Measurements from ENCODE around the gene PTEN.
"Not testable (repeated sequence)": the region's sequence is repeated elsewhere in the genome, so short reads cannot be mapped to it uniquely, and the experiment has no call there.

PTEN gene

DNA sequence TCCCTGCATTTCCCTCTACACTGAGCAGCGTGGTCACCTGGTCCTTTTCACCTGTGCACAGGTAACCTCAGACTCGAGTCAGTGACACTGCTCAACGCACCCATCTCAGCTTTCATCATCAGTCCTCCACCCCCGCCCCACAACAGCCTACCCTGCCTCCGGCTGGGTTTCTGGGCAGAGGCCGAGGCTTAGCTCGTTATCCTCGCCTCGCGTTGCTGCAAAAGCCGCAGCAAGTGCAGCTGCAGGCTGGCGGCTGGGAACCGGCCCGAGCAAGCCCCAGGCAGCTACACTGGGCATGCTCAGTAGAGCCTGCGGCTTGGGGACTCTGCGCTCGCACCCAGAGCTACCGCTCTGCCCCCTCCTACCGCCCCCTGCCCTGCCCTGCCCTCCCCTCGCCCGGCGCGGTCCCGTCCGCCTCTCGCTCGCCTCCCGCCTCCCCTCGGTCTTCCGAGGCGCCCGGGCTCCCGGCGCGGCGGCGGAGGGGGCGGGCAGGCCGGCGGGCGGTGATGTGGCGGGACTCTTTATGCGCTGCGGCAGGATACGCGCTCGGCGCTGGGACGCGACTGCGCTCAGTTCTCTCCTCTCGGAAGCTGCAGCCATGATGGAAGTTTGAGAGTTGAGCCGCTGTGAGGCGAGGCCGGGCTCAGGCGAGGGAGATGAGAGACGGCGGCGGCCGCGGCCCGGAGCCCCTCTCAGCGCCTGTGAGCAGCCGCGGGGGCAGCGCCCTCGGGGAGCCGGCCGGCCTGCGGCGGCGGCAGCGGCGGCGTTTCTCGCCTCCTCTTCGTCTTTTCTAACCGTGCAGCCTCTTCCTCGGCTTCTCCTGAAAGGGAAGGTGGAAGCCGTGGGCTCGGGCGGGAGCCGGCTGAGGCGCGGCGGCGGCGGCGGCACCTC, at the start of gene PTEN, which contains the start of gene KLLN:
TSS of gene PTEN (plus strand) at position 573 of the 891 bp plus-strand sequence. CDS start 845 bp downstream, outside the sequence.
TSS of gene KLLN (minus strand) at position 481 of the 891 bp plus-strand sequence. CDS start 1,046 bp downstream, outside the sequence.
- DNase-seq (ENCODE audit: low read depth) = peak; percentile 91

DNA sequence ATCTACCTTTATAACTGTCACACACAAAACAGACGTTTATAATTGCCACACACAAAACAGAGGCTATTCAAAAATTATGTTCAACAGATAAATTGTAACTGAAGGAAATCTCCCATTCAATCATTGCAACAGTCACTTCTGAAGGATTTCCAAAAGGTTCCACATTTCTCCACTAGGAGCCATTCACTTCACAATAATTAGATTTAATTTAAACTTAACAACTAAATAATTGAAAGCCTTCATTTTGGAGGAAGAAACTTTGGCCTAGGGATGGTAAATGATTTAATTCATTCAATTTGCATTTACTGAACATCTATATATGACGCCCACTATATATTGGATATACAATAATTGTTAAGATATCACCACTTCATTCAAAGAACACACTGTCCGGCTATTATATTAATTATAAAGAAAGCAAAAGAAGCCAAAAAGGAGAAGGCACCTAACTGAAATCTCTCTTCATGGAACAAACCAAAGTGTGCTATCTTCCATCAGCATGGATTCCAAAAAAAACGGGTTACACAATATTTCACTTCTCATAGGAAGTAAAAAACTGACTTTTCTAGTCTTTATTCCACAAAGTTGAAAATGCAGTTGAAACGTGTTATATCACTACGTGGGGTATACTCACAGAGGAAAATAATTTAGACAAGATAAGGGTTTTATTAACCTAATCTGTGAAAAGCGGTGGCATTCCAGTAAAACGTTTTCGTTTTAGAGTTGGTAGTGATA, 47.1 kb upstream of the PTEN start:
- no peak for DNase-seq (ENCODE audit: low read depth)

DNA sequence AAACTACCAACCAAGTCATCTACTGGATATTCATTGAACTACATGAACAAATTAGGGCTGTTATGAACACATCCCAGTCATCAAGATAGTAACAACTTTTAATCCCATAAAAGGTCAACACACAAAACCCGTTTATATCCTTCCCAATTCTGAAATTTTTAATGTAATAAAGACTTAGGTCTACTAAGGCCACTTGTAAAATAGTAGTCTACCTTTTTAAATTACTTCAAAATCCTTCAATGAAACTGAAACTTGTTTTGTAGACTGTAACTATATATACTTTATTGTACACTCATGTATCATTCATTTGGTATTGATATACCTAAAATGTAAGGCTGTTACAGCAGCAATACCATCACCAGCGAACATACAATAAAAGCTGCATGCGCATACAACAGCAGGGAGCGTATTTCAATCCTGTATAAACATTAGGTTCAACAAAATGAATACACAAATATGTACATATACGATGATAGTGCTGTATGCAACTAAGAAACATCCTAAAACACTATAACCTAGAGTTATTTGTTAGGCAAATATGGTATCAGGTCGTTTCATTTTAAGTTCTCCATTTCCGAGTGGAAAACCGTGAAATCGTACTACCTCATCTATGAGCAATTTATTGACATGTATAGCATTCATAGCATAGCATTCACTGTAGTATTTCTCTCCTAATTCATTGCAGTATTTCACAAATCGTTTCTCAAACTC, 46.4 kb upstream of the PTEN start:
- DNase-seq (ENCODE audit: low read depth) = no peak

DNA sequence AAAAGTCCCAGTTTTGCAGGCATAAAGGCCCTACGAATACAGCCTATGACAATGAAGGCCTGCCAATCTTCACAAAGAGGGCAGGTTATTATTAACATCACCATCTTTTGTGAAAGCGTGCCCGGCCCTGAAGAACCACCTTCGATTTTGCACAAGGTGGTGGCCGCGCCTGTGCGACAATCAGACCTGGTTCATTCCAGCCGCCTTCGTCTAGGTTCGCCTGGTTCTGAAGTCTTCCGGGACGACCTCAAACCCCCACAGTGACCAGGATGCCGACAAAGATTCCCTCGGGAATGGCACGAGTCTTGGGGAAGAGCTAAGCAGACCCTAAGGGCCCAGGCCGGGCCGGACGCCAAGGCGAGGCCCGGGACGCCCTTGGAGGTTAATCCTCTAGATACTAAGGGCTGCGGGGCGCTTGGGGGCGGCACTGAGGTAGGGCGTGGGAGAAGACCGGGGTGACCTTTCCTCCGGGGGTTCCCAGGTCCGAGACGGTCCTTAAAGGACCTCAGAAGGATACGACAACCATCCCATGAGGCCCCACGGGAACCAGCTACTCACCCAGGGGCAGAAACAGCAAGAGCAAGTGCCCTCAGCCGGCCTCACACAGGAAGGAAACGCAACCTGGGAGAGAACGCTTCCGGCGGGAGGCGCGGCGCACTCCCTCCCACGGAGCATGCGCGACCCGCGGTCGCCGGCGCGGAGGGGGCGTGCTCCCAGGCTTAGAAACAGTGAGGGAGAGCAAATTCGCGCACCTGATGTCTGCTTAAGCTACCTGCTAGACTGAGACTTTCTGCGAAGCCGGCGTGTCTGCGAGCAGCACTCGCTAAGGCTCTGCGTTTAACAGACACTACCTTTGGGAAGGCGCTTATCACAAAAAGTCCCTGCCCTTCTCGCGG, 45.6 kb upstream of the PTEN start, which contains the start of gene ATAD1:
TSS of gene ATAD1 (minus strand) at position 618 of the 896 bp plus-strand sequence. CDS start 3,627 bp downstream, outside the sequence.
- DNase-seq (ENCODE audit: low read depth) = peak; percentile 80

DNA sequence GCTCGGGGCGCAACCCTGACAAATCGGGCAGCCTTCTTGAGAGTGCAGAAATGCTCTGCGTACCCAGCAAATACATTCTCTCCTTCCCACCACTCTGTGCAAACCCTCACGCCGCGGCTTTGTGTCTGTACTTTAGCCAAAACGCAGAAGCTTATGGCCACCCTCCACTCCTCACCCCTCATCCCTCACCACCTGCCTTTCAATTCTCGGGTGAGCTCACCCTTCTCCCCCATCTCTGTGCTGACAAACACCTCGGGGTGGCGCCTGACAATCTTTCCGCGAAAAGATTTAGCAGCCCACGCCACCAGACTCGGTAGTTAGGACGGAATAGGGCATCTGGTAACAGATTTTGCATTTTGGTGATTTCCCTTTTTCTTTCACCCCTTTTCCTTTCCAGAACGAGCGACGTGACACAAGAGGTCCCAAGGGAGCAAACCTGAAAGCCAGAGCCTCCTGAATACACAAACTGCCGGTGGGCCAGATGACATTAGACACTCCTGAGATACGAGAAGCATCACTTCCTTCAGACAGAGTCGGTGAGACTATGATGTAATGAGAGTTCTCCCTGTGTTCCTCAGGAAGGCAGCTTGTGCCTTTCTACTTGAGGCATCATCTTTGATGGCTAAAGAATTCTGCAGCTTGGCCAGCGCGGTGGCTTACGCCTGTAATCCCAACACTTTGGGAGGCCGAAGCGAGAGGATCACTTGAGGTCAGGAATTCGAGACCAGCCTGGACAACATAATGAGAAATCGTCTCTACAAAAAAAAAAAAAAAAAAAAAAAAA, 44.7 kb upstream of the PTEN start:
- peak; percentile 31 for DNase-seq (ENCODE audit: low read depth)

DNA sequence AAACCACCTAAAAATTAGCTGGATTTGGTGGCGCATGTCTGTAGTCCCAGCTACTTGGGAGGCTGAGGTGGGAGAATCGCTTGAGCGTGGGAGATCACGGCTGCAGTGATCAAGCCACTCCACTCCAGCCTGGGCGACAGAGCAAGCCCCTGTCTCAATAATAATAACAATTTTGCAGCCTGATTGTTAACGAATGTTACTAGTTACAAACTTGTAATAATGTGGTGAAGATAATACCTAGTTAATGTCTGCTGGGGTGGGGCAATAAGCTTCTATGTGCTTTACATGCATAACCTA, 44.2 kb upstream of the PTEN start:
- DNase-seq (ENCODE audit: low read depth) = no peak

DNA sequence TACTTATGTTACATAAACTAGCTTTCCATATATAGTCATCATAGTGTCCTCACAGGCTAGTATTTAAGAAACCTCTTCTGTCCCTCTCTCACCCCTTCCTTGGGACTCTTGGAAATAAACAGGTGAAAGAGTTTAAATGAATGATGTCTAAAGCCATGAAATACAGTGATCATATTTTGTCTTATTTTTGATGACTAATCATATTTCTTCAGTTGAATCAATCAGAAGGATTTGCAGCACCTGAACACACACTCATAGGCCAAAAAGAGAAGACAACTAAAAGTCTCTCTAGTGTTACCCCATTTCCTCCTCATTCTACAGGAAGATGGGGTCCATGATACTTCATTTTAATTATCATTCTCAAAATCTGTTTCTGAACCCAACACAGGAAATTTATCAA, 36.8 kb upstream of the PTEN start:
- no peak for DNase-seq (ENCODE audit: low read depth)

DNA sequence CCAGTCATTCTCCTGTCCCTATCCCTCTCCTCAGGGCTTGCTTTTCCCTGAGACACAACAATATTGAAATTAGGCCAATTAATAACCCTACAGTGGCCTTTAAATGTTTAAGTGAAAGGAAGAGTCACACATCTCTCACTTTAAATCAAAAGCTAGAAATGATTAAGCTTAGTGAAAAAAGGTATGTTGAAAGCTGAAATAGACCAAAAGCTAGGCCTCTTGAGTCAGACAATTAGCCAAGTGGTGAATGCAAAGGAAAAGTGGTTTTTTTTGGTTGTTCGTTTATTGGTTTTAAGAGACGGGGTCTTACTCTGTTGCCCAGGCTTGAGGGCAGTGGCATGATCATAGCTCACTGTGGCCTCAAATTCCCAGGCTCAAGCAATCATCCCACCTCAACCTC, 35.7 kb upstream of the PTEN start:
- no peak for DNase-seq (ENCODE audit: low read depth)

DNA sequence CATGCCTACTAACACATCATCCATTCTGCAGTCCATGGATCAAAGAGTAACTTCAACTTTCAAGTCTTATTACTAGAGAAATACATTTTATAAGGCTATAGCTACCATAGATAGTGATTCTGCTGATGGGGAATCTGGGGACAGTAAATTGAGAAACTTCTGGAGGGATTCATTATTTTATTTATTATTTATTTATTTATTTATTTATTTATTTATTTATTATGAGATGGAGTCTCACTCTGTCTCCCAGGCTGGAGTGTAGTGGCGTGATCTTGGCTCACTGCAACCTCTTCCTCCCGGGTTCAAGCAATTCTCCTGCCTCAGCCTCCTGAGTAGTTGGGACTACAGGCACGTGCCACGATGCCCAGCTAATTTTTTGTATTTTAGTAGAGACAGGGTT, 34.4 kb upstream of the PTEN start:
- DNase-seq (ENCODE audit: low read depth) = not testable (repeated sequence)

DNA sequence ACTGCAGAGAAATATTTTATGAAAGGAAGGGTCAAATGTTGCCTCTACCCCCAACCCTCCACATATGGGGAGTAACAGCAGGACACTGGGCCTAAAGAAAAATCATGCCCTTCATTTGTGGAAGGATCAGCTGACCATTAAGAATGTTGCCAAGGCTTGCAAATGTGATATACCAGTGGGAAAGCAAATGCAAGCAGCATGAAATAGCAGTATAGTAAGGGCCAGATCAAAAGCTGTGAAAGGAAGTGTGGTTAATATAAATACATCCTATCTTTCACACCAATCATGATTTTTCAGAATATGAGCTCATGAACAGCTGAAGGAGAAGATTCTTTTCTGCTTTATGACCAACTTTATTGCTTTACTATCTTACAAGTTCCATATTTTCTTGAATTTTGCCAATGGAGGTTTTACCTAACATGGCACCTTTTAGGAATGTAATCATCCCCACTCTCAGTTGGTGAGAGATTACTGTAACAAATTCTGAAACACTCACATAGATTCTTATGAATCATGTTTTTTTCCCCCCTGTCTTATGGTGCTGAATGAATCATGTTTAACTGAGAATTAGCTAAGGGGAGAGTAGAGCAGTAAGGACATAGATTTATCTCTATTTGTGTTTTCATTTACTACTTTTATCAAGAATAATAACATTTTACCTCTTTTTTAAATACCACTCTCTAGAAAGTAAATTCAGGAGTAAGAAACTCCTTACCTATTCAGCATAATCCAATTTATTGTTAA, 33.3 kb upstream of the PTEN start:
- DNase-seq (ENCODE audit: low read depth) = no peak

DNA sequence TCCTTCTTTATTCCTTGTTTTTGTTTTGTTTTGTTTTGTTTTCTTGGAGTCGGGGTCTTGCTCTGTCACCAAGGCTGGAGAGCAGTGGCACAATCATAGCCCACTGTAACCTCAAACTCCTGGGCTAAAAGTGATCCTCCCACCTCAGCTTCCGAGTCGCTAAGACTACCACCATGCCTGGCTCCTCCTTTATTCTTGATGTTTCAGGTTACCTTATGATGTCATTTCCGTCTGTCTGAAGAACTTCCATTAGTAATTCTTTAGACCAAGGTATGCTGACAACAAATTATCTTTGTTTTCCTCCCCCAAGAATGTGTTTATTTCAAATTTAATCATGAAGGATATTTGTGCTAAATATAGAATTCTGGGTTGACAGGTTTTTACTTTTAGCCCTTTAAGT, 27.3 kb upstream of the PTEN start:
- no peak for DNase-seq (ENCODE audit: low read depth)

DNA sequence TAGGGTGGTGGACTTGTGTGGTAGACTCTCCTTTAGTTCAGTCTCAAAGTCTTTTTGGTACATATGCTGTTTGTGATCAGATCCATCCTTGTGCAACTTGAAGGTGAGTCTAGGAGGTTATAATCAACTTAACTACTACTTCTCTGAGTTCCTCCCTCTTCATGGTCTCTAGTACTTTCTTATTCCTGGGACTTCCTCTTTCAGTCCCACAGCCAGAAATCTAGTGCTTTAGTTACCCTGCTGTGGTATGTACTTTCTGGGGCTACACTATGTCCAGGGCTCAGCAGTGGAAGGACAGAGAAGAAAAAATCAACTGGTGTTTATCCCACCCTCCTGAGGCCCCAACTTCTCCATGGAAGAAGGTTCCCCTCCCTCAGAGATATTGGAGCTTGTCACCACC, 26.0 kb upstream of the PTEN start:
- no peak for DNase-seq (ENCODE audit: low read depth)

DNA sequence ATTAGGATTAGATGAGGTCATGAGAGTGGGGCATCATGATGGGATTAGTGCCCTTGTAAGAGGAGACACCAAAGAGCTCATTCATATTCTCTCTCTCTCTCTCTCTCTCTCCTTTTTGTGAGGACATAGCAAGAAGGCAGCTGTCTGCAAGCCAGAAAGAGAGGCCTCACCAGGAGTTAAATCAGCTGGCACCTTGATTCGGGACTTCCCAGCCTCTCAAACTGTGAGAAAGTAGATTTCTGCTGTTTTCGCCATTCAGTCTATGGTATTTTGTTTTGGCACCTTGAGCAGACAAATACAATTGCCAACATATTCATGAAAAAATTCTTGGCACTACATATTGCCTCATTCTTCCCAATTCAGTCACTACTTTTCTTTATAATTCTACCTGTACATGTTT, 24.8 kb upstream of the PTEN start:
- DNase-seq (ENCODE audit: low read depth) = no peak

DNA sequence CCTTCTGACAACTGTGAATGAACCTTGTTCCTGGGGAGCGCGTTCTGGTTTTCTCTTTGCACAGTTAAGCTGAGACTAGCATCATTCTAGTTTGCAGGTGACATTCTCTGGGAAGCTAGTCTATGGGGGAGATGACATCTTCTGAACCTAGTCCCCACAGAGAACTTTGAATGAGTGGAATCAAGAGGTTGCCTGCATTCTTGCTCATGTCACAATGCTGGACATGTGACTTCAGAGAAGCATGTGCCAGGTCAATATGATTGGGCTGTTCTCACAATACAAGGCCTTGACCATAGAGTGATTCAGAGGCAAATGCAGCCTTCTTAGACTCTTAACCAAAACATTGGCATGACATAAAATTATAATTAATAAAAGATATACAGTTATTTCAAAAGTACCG, 22.2 kb upstream of the PTEN start:
- DNase-seq (ENCODE audit: low read depth) = no peak

DNA sequence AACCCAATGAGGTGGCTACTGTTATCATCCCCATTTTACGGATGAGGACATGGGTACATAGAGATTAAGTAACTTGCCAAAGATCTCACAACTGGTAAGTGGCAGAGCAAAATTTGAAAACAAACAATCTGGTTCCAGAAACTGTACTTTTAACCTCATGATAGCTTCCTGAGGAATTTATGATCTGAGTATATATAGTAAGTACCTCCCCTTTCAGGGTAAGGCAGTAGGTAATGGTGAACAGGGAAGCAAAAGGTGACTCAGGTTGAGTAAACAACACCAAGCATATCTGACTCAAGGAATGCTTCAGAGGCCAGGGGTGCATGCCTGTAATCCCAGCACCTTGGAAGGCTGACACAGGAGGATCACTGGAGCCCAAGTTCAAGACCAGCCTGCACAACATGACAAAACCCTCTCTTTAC, 21.2 kb upstream of the PTEN start:
- peak; percentile 58 for DNase-seq (ENCODE audit: low read depth)

DNA sequence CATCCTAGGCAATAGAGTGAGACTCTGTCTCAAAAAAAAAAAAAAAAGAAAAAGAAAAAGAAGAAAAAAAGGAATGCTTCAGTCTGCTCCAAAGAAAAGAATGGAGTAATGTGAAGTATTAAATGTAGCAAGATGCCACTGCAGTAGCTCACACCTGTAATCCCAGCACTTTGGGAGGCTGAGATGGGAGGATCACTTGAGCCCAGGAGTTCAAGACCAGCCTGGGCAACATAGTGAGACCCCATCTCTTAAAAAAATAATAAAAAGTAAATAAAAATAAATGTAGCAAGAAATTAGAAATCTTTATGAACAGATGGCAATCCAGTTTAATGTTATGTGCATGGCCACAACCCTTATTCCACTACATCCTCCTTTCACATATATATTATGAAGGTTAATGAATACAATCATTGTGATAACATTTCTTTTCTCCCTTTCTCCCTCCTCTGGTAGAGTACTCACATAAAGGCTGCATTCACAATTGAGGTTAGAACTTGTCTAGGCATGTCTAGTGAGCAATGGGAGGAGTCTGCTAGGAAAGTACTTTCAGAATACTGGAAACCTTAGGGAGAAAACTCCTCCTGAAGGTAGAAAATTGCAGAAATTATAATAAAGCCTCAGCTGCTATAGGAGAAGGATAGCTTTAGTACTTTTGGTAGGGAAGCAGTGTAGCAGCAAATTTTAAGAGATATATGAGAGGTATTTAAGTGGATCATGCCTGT, 20.5 kb upstream of the PTEN start:
- DNase-seq (ENCODE audit: low read depth) = peak; percentile 69

DNA sequence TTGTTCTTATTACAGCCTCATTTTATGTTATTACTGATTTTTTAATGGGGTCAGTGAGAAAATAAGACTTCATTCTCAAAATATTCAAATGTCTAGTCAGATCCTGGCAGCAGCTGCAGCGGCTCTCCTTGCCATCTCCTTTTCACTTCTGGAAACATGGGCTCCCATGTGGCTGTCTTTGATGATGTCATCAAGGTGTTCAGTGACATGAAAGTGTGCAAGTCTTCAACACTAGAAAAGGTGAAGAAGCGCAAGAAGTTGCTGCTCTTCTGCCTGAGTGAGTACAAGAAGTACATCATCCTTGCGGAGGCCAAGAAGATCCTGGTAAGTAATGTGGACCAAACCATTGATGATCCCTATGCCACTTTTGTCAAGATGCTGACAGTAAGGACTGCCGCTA, 19.7 kb upstream of the PTEN start:
- no peak for DNase-seq (ENCODE audit: low read depth)

DNA sequence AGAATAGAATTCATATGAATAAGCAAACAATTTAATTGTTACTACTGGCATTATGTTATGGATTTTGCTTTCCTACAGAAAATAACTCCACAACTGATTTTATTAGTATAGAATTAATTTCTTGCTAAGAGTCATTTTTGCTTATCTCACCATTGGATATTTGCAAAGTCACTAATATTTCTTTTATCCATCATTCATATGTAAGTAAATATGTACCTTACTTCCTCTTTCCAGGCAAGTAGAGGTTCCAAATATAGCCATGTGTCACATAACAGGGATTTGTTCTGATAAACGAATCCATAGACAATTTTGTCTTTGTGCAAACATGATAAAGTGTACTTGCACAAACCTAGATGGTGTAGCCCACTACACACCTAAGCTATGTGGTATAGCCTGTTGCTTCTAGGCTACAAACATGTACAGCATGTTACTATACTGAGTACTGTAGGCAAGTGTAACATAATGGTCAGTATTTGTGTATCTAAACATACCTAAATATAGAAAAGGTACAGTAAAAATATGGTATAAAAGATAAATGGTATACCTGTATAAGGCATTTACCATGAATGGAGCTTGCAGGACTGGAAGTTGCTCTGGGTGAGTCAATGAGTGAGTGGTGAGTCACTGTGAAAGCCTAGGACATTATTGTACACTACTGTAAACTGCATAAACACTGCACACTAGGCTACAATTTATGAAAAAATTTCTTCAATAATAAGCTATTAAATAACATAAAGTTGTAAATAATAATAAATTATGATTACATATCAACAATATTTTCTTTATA, 18.4 kb upstream of the PTEN start:
- peak; percentile 72 for DNase-seq (ENCODE audit: low read depth)

DNA sequence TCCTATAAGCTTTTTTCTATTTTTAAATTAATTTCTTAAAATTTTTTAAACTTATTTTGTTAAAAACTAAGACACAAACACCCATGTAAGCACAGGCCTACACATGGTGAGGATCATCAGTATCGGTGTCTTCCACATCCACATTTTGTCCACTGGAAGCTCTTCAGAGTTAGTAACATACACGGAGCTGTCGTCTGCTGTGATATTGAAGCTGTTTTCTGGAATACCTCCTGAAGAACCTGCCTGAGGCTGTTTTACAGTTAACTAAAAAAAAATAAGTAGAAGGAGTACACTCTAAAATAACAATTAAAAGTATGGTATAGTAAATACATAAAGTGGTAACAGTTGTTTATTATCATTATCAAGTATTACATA, 17.8 kb upstream of the PTEN start:
- no peak for DNase-seq (ENCODE audit: low read depth)

Data from amniotic epithelial cell (primary cell).